Jurkat, Clone E6-1 (cell line): ENCODE measurements around the gene UMOD. TPM values are rescaled to one million over a fixed set of nuclear protein-coding genes. Genes with fewer than 3 reads are reported as not detected.

Source experiments
- DNase-seq: peaks from one replicate; pipeline ENCODE4 v3.0.0-alpha.2; 2011; ENCODE audit warnings: low read depth, low spot score
- H3K4me3 ChIP-seq: 2 replicates; pipeline ENCODE4 v1.5.1; 2011; ENCODE audit warnings: mild to moderate bottlenecking, low read length, control low read depth, moderate library complexity
- polyA plus RNA-seq: library from polyadenylated mRNA; unstranded; fragments of >200 nt; gene quantifications from one replicate; pipeline ENCODE4 v1.2.1, GENCODE V29; 2012; ENCODE audit warnings: missing spikeins; ENCODE audit not compliant: insufficient read length, insufficient read depth

The UMOD gene
- polyA plus RNA-seq = not detected

- no peak within 1 kb of the TSS for H3K4me3 ChIP-seq
- no peak for DNase-seq
Measured at GRCh38 chr16:20352615-20353014, at the start of gene UMOD. TSS of gene UMOD (minus strand) at chr16:20352715. CDS start at chr16:20350737, 1,978 bp downstream.

- no peak overlapping the region for H3K4me3 ChIP-seq
- no peak for DNase-seq
Measured at GRCh38 chr16:20401475-20402016, 49.0 kb upstream of the UMOD start.

- H3K4me3 ChIP-seq = no peak overlapping the region
- DNase-seq = no peak
Measured at GRCh38 chr16:20401066-20401465, 48.6 kb upstream of the UMOD start.

GRCh38 chr16:20399185-20399584 lies 46.7 kb upstream of the UMOD start:
- no peak overlapping the region for H3K4me3 ChIP-seq
- DNase-seq = no peak

GRCh38 chr16:20398603-20399002 lies 46.1 kb upstream of the UMOD start:
- no peak for DNase-seq
- H3K4me3 ChIP-seq = no peak overlapping the region

GRCh38 chr16:20397468-20398074 lies 45.1 kb upstream of the UMOD start:
- H3K4me3 ChIP-seq = no peak overlapping the region
- DNase-seq = no peak

GRCh38 chr16:20396846-20397467 lies 44.4 kb upstream of the UMOD start:
- no peak for DNase-seq

GRCh38 chr16:20395946-20396345 lies 43.4 kb upstream of the UMOD start:
- DNase-seq = no peak
- no peak overlapping the region for H3K4me3 ChIP-seq

More at GRCh38 chr16:20396846-20397467, 44.4 kb upstream of the UMOD start:
- H3K4me3 ChIP-seq = no peak overlapping the region

GRCh38 chr16:20393801-20394577 lies 41.5 kb upstream of the UMOD start:
- no peak for DNase-seq
- H3K4me3 ChIP-seq = no peak overlapping the region

GRCh38 chr16:20391045-20391444 lies 38.5 kb upstream of the UMOD start:
- H3K4me3 ChIP-seq = no peak overlapping the region
- DNase-seq = no peak

GRCh38 chr16:20388854-20389253 lies 36.3 kb upstream of the UMOD start:
- no peak overlapping the region for H3K4me3 ChIP-seq
- no peak for DNase-seq

GRCh38 chr16:20387978-20388377 lies 35.5 kb upstream of the UMOD start:
- no peak overlapping the region for H3K4me3 ChIP-seq

GRCh38 chr16:20385844-20386832 lies 33.6 kb upstream of the UMOD start:
- H3K4me3 ChIP-seq = no peak overlapping the region
- DNase-seq = peak; percentile 18

More at GRCh38 chr16:20387978-20388377, 35.5 kb upstream of the UMOD start:
- DNase-seq = no peak

- no peak overlapping the region for H3K4me3 ChIP-seq
- peak; percentile 67 for DNase-seq
Measured at GRCh38 chr16:20383106-20384029, 30.9 kb upstream of the UMOD start.

GRCh38 chr16:20382202-20382948 lies 29.9 kb upstream of the UMOD start:
- no peak overlapping the region for H3K4me3 ChIP-seq
- DNase-seq = no peak

GRCh38 chr16:20380782-20381181 lies 28.3 kb upstream of the UMOD start:
- DNase-seq = no peak
- H3K4me3 ChIP-seq = no peak overlapping the region

GRCh38 chr16:20377181-20377580 lies 24.7 kb upstream of the UMOD start:
- no peak overlapping the region for H3K4me3 ChIP-seq
- no peak for DNase-seq
